ENCODE results near the gene ITFG2.
"Not testable (repeated sequence)": the region's sequence is repeated elsewhere in the genome, so short reads cannot be mapped to it uniquely, and the experiment has no call there.

Gene ITFG2

GRCh38 chr12:2832550-2833127 is 20.2 kb downstream of the ITFG2 start:
- DNase-seq = no peak

DNA sequence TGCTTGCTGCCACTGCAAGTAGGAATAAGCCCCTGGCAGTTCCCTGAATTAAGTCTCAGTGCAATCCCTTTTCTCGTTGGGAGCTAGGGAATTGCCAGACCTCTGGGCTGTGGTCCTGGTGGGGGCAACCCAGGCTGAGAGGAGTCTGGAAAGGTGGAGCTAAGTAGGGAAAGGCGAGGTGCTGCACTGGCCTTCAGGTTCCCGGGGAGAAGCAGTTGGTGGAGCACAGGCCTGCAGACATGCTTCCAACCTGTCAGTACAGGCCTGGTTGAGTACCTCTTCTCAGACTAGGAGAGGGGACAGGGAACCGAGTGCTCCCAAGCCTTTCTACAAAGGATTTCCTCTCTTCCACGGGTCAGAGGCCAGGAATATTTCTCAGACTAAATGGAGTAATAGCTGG is 20.9 kb downstream of the ITFG2 start:
- no peak for DNase-seq

GRCh38 chr12:2833810-2834209 is 21.3 kb downstream of the ITFG2 start:
- DNase-seq = no peak

- no peak for DNase-seq
Observed at GRCh38 chr12:2834581-2835491, 22.4 kb downstream of the ITFG2 start, which contains the start of gene NRIP2. Gene NRIP2 (minus strand): TSS chr12:2835035. CDS start chr12:2834983, 52 bp downstream.

GRCh38 chr12:2835691-2836403 is 23.4 kb downstream of the ITFG2 start:
- no peak for DNase-seq

DNA sequence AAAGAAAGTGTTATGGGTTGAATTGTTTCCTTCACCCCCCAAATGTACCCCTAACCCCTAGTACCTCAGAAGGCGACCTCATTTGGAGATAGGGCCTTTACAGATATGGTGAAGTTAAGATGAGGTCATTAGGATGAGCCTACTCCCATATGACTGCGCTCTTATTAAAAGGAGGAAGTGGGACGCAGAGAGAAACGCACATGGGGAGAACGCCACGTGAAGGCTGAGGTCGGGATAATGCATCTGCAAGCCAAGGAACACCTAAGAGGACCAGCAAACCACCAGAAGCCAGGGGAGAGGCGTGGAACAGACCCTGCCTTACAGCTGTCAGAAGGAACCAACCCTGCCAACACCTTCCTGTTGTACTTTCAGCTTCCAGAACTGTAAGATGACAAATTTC is 24.1 kb downstream of the ITFG2 start:
- no peak for DNase-seq

DNA sequence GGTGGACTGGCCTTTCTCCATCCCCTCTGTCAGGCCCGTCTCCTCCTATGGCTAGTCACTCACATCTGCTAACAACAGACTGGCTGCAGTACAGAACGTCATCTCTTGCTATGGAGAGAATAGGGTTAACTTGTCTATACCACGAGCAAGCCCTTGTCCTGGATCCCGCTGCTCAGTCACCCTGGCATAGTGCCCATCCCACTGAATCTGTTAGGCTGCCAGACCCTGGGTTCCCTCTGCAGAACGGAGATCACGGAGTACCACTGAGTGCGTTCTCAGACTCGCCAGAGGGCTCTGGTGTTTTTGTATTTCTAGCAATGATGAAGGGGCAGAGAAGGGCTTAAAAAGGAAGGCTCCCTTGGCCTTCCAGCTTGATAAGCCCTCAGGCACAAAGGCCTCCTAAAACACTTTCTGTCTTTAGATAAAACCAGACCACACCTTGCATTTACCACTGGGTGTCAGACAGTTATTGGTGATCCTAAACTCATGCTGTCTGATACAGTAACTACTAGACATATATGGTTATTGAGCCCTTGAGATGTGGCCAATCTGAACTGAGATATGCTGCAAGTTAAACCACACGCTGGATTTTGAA is 28.7 kb downstream of the ITFG2 start:
- no peak for DNase-seq

DNA sequence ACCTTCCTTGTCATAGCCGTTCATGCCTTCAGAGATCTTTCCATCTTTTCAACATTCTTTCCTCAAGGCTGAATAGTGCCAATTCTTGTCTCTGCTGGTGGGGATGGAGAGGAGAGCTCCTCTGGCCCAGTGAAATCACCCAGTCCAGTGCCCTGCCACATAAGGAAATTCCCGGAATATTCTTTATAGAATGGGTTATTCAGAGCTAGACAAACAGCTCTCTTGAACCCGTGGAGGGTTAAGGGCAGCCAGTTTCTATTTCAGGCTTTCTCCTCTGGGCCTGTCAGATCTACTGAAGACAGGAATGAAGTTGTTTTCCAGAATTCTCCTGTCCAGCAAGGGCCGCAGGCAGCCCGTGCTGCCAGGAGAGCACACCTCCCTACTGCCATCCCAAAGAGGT is 30.5 kb downstream of the ITFG2 start:
- DNase-seq = no peak

DNA sequence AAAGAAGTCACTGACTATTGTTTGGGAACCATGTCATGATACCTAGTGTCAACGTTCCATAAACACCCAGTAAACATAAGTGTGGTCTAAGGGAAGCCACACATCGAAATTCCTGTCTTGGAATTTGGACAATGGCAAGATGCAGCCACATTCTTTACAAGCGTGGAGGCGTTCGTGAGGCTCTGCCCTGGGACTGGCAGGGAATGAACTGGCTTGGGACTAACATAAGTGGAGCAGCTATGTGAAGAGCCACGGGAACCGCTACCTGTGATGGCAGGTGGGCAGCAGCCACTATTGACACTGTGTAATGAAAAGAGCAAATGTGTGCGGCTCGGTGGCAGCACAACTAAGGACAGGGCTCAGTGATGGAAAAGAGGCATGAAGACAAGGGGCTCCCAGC is 32.3 kb downstream of the ITFG2 start:
- DNase-seq = no peak

DNA sequence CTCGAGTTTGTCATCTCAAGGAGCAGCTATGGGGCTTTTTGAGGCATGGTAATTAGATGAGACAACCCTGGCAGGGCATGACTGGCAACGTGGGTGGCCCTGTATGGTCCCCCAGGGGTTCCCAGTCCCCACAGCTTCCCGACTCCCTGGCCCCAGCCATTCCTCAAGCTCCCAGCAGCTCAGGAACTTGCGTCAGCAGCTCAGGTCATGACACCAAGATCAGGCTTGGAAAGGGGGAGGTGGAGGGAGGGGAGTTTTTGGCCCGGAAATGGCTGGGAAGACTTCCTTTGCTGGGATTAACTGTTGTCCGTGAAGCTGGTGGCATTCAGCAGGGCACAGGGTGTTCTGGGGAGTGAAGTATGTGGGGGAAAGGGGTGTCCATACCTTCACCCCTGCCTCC is 32.8 kb downstream of the ITFG2 start:
- no peak for DNase-seq

- no peak for DNase-seq
Observed at GRCh38 chr12:2851931-2852330, 39.5 kb downstream of the ITFG2 start.

DNA sequence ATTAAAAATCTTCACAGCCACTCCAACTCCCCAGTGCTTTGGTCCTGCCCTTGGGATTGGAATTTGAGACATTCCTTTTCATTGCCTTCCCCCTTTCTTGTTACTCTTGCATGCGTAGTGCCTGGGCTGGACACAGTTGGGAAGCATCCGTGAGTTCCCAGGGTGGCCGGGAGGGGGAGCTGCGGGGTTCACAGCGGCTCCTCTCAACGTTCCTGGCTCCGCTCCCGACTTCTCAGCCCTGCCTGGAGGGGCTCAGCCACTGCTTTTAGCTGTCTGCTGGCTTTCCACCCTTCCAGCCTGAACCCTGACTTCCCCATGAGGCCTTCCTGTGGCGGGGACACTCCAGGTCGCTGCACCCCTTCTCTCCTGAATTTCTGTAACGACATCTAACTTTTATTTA is 41.2 kb downstream of the ITFG2 start:
- peak; percentile 11 to 36 for DNase-seq

DNA sequence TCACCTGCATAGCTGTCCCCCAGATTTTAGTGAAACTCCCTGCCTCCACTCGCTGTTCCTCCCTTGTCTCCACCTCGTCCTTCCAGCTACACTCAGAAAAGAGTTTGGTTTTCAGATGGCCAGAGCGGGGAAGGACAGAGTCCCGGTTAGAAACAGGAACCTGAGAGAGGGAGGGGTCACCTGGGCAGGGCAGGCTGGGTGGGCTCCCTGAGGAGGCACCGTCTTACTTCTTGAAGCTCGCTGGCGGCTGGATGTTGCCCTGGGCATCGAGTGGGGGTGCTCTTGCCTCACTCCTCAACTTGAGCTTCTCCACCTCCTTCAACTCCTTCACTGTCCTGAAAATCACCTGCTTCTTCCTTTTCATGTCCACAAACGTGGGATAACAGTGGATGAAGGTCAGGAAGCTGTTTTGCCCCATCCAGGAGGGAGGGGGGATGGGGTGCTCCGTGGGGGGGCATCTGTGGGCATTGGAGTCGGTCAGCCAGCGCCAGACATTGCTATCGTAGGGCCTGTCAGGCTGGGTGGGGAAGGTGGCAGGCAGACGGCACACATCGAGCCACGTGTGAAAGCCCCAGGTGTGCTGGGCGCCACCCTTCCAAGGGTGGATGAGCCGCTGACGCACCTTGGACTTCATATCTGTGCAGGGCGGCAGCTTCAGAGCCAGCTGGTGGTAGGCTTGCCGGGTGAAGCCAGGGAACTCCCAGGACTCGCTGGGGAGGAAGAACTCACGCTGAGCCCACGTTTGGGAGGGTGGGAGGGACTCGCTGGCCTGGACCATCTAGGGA is 42.4 kb downstream of the ITFG2 start:
- no peak for DNase-seq

DNA sequence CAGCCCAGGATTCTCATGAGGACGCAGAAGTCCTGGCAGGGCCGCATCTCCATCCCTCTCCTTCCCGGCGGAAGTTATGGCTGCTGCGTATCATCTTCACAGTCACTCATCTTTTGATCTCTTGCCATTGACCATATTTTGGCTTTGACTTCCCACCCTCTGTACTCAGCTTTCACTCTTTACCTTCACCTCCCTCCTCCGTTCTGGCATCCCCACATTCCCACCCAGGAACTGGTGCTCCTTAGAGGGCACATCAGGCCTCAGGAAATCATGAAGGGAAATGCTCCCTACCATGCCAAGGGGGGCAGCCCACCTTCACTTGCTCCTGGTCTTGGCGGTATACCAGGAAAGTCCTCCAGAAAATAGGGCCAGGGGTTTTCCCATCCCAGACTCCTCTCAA is 43.1 kb downstream of the ITFG2 start:
- no peak for DNase-seq

- no peak for DNase-seq
Observed at GRCh38 chr12:2856051-2856450, 43.6 kb downstream of the ITFG2 start.

GRCh38 chr12:2857021-2857431 is 44.6 kb downstream of the ITFG2 start, which contains the start of gene TEX52:
Gene TEX52 (minus strand): TSS chr12:2857039. CDS start chr12:2857026, 13 bp downstream.
- no peak for DNase-seq

- DNase-seq = no peak
Observed at GRCh38 chr12:2857576-2857975, 45.1 kb downstream of the ITFG2 start.

GRCh38 chr12:2858334-2858733 is 45.9 kb downstream of the ITFG2 start:
- DNase-seq = no peak

DNA sequence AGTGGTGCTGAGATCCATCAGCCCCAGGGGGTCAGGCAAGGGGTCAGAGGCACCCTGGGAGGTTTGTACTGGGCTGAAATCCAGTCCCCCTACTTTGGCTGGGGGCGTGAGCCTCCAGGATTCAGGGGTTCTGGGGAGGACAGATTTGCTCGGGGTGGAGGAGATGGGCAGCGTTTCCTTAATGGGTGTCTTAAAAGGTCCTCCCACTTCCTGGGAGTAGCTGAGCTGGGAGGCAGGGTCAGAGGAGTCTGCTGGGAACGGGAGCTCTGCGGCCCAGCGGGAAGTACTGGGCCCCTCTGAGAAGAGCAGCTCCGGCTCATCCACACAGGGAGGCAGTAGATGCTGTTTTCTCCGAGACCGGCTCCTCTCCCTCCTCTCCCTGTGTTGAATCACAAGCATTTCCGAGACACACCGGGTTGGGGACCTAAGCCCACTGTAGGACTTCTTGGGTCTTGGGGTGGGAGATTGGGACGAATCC is 46.5 kb downstream of the ITFG2 start:
- DNase-seq = no peak

GRCh38 chr12:2860170-2860569 is 47.7 kb downstream of the ITFG2 start:
- DNase-seq = no peak

DNA sequence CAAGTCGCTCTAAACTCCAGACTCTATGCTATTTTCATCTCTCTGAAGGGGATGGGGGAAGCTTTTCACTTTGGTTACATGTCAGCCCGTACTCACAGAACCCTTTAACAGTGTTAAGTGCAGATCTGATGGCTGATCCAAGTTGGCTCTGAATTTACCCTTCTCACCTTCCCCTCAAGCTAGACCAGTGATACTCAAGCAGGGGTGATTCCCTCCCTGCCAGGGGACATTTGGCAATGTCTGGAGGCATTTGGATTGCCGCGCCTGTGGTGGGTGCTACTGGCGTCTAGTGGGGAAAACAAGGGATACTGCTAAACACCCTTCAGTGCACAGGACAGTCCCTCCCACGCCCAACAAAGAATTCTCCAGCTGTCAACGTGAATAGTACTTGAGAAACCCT is 50.4 kb downstream of the ITFG2 start:
- no peak for DNase-seq

- not testable (repeated sequence) for DNase-seq
Observed at GRCh38 chr12:2863402-2863801, 50.9 kb downstream of the ITFG2 start.

Data from CD4-positive, alpha-beta T cell treated with Interferon alpha-2 for 1 hour (primary cell).